H9 (cell line): Measurements from ENCODE around the gene CAMTA1. TPM values are rescaled to one million over a fixed set of nuclear protein-coding genes. Genes with fewer than 3 reads are reported as not detected.

ENCODE experiments used
- DNase-seq: peaks from one replicate; pipeline ENCODE4 v3.0.0-alpha.2; 2017
- H2AFZ ChIP-seq: one replicate; pipeline ENCODE4 v1.6.1; 2013; ENCODE audit warnings: mild to moderate bottlenecking, low read length, control low read depth, moderate library complexity
- H2AK5ac ChIP-seq: 2 replicates; pipeline ENCODE4 v1.6.1; 2013; ENCODE audit warnings: low read length, control low read depth, mixed read lengths; ENCODE audit not compliant: insufficient read length
- H2BK120ac ChIP-seq: one replicate; pipeline ENCODE4 v1.6.1; 2013; ENCODE audit warnings: low read depth, mild to moderate bottlenecking, low read length, control low read depth, inconsistent platforms; ENCODE audit not compliant: poor library complexity, severe bottlenecking
- H2BK12ac ChIP-seq: 2 replicates; pipeline ENCODE4 v1.6.1; 2013; ENCODE audit warnings: low read length, control low read depth, mixed read lengths, low read depth; ENCODE audit not compliant: insufficient read length
- H2BK15ac ChIP-seq: 2 replicates; pipeline ENCODE4 v1.6.1; 2013; ENCODE audit warnings: low read depth, low read length, control low read depth
- H2BK20ac ChIP-seq: one replicate; pipeline ENCODE4 v1.6.1; 2013; ENCODE audit warnings: low read depth, mild to moderate bottlenecking, low read length, control low read depth, inconsistent platforms; ENCODE audit not compliant: poor library complexity, severe bottlenecking
- H2BK5ac ChIP-seq: 2 replicates; pipeline ENCODE4 v1.6.1; 2013; ENCODE audit warnings: low read length, control low read depth, mixed read lengths; ENCODE audit not compliant: insufficient read length
- H3K14ac ChIP-seq: 2 replicates; pipeline ENCODE4 v1.6.1; 2013; ENCODE audit warnings: low read length, control low read depth; ENCODE audit not compliant: insufficient read depth
- H3K18ac ChIP-seq: 2 replicates; pipeline ENCODE4 v1.6.1; 2013; ENCODE audit warnings: low read depth, mild to moderate bottlenecking, mixed read lengths, low read length, control low read depth; ENCODE audit not compliant: insufficient read length
- H3K23ac ChIP-seq: 2 replicates; pipeline ENCODE4 v1.6.1; 2013; ENCODE audit warnings: low read length, control low read depth, mixed read lengths, low read depth; ENCODE audit not compliant: insufficient read length
- H3K23me2 ChIP-seq: 2 replicates; pipeline ENCODE4 v1.6.1; 2013; ENCODE audit warnings: low read depth, mild to moderate bottlenecking, mixed read lengths, low read length, control low read depth; ENCODE audit not compliant: insufficient read length, poor library complexity, severe bottlenecking
- H3K27ac ChIP-seq: 2 replicates; pipeline ENCODE4 v1.5.1; 2013; ENCODE audit warnings: low read length, control low read depth, mixed read lengths, low read depth; ENCODE audit not compliant: insufficient read length
- H3K27me3 ChIP-seq: 2 replicates; pipeline ENCODE4 v1.6.1; 2013; ENCODE audit warnings: low read length, control low read depth, inconsistent platforms; ENCODE audit not compliant: insufficient read depth
- H3K4ac ChIP-seq: 2 replicates; pipeline ENCODE4 v1.6.1; 2013; ENCODE audit warnings: low read depth, mild to moderate bottlenecking, control low read depth, inconsistent platforms, low read length, moderate library complexity
- H3K4me1 ChIP-seq: 2 replicates; pipeline ENCODE4 v1.6.1; 2013; ENCODE audit warnings: low read length, control low read depth, inconsistent platforms; ENCODE audit not compliant: insufficient read depth
- H3K4me2 ChIP-seq: 2 replicates; pipeline ENCODE4 v1.6.1; 2013; ENCODE audit warnings: low read length, control low read depth, mixed read lengths; ENCODE audit not compliant: insufficient read length, insufficient read depth
- H3K56ac ChIP-seq: 2 replicates; pipeline ENCODE4 v1.6.1; 2013; ENCODE audit warnings: low read depth, mild to moderate bottlenecking, mixed read lengths, low read length, control low read depth; ENCODE audit not compliant: insufficient read length
- H3K79me1 ChIP-seq: 2 replicates; pipeline ENCODE4 v1.6.1; 2013; ENCODE audit warnings: low read depth, mild to moderate bottlenecking, moderate library complexity, low read length, control low read depth, inconsistent platforms; ENCODE audit not compliant: insufficient read depth, poor library complexity, severe bottlenecking
- H3K79me2 ChIP-seq: 2 replicates; pipeline ENCODE4 v1.6.1; 2013; ENCODE audit warnings: low read length, control low read depth, inconsistent platforms; ENCODE audit not compliant: insufficient read depth
- H3K9ac ChIP-seq: 2 replicates; pipeline ENCODE4 v1.6.1; 2013; ENCODE audit warnings: low read length, control low read depth, mixed read lengths; ENCODE audit not compliant: insufficient read length; ENCODE audit errors: extremely low read depth
- H3K9me3 ChIP-seq: one replicate; pipeline ENCODE4 v1.6.1; 2013; ENCODE audit warnings: low read depth, low read length, inconsistent platforms; ENCODE audit not compliant: control insufficient read depth
- H3T11ph ChIP-seq: one replicate; pipeline ENCODE4 v1.6.1; 2013; ENCODE audit warnings: mild to moderate bottlenecking, low read length, control low read depth, inconsistent platforms
- H4K20me1 ChIP-seq: one replicate; pipeline ENCODE4 v1.6.1; 2013; ENCODE audit not compliant: control insufficient read depth, insufficient read length, insufficient read depth
- H4K5ac ChIP-seq: 2 replicates; pipeline ENCODE4 v1.6.1; 2013; ENCODE audit warnings: low read depth, mild to moderate bottlenecking, mixed read lengths, low read length, control low read depth; ENCODE audit not compliant: insufficient read length
- H4K8ac ChIP-seq: replicated peaks from 2 replicates; pipeline ENCODE4 v1.6.1; 2013; ENCODE audit warnings: low read length, control low read depth, mixed read lengths, low read depth; ENCODE audit not compliant: insufficient read length
- H4K91ac ChIP-seq: 2 replicates; pipeline ENCODE4 v1.6.1; 2013; ENCODE audit warnings: low read depth, mild to moderate bottlenecking, moderate library complexity, mixed read lengths, low read length, control low read depth; ENCODE audit not compliant: insufficient read length
- H3K27ac Mint-ChIP-seq, 3 experiments: 2 replicates in 2 of 3; 3 replicates in 1 of 3; pipeline ENCODE4 v1.8.0; 2020 to 2021; ENCODE audit warnings: mixed read lengths in 3 of 3, mild to moderate bottlenecking in 1 of 3, moderate library complexity in 1 of 3
- H3K27me3 Mint-ChIP-seq: 2 replicates; pipeline ENCODE4 v1.8.0; 2021; ENCODE audit warnings: low read depth, mild to moderate bottlenecking, moderate library complexity, mixed read lengths
- H3K36me3 Mint-ChIP-seq, 3 experiments: 2 replicates in 2 of 3; 3 replicates in 1 of 3; pipeline ENCODE4 v1.8.0; 2020 to 2021; ENCODE audit warnings: low read depth in 3 of 3, mixed read lengths in 3 of 3; ENCODE audit not compliant: insufficient read depth in 1 of 3
- H3K4me1 Mint-ChIP-seq, 2 experiments: 2 replicates each; pipeline ENCODE4 v1.8.0; 2020; ENCODE audit warnings: mixed read lengths in 2 of 2
- H3K4me3 Mint-ChIP-seq, 2 experiments: 2 replicates in 1 of 2; 3 replicates in 1 of 2; pipeline ENCODE4 v1.8.0; 2020 to 2021; ENCODE audit warnings: mild to moderate bottlenecking in 2 of 2, mixed read lengths in 2 of 2, moderate library complexity in 1 of 2
- H3K9me3 Mint-ChIP-seq, 2 experiments: 2 replicates in 1 of 2; 3 replicates in 1 of 2; pipeline ENCODE4 v1.8.0; 2020; ENCODE audit warnings: mild to moderate bottlenecking in 2 of 2, mixed read lengths in 2 of 2, moderate library complexity in 1 of 2
- CTCF ChIP-seq: fragments of 200-600 bp; sonication (generic); conservative IDR thresholded peaks from 3 replicates; pipeline ENCODE4 v1.8.0; 2021; ENCODE audit warnings: antibody characterized with exemption, mild to moderate bottlenecking
- WGBS: extraction: QIAGEN DNeasy Blood & Tissue Kit; methylation state at CpG from one replicate; pipeline ENCODE4 v1.1.7; 2013; ENCODE audit warnings: missing lambda C conversion rate, low lambda C conversion rate, mixed read lengths; ENCODE audit not compliant: insufficient read length; ENCODE audit errors: extremely low coverage; 5-methylcytosine and 5-hydroxymethylcytosine counted together
- total RNA-seq: library from RNA; stranded (reverse); gene quantifications from 2 replicates; pipeline ENCODE4 v1.2.1, GENCODE V29; 2021

Gene CAMTA1
- total RNA-seq, 1 experiment from 2014 or later = 115 TPM

GRCh38 chr1:6962996-6963911 lies 178.0 kb downstream of the CAMTA1 start:
- no peak overlapping the region for H4K5ac ChIP-seq
- H2AFZ ChIP-seq = no peak overlapping the region
- H2BK15ac ChIP-seq = no peak overlapping the region
- no peak overlapping the region for H2BK20ac ChIP-seq
- DNase-seq = peak; percentile 99
- no peak overlapping the region for H2BK120ac ChIP-seq
- no peak overlapping the region for H3T11ph ChIP-seq
- peak overlapping the region; percentile 70 to 85 for H3K4me3 Mint-ChIP-seq
- peak overlapping the region; percentile 53 for H3K4me2 ChIP-seq
- H4K20me1 ChIP-seq = no peaks in the 10 kb centered on the region
- WGBS = no CpG with 5 or more reads among the region's 41 CpGs
- H3K18ac ChIP-seq = no peak overlapping the region
- H3K56ac ChIP-seq = no peak overlapping the region
- TF ChIP-seq CTCF = no peak; the same call in 2 of the 3 replicates
- no peak overlapping the region for H3K4ac ChIP-seq
- no peaks in the 10 kb centered on the region for H3K36me3 Mint-ChIP-seq
- no peak overlapping the region for H3K14ac ChIP-seq
- H3K4me1 Mint-ChIP-seq = peaks cover 41 to 50% of the 10 kb centered on the region in 2 experiments
- H3K23ac ChIP-seq = no peak overlapping the region
- no peak overlapping the region for H2AK5ac ChIP-seq
- H3K79me1 ChIP-seq = no peaks in the 10 kb centered on the region
- H2BK12ac ChIP-seq = no peak overlapping the region
- H3K9me3 ChIP-seq = no peaks in the 10 kb centered on the region
- H3K79me2 ChIP-seq = no peaks in the 10 kb centered on the region
- no peak overlapping the region for H4K8ac ChIP-seq
- peak overlapping the region in 2 of 3 experiments; percentile 62 to 81; a peak in 3 of 7 replicates for H3K27ac Mint-ChIP-seq
- H2BK5ac ChIP-seq = no peak overlapping the region
- H3K9me3 Mint-ChIP-seq = no peaks in the 10 kb centered on the region
- H3K27ac ChIP-seq = no peak overlapping the region
- no peak overlapping the region for H3K9ac ChIP-seq
- H3K27me3 ChIP-seq = no peaks in the 10 kb centered on the region
- no peak overlapping the region for H4K91ac ChIP-seq
- peaks cover 12% of the 10 kb centered on the region for H3K27me3 Mint-ChIP-seq
- H3K4me1 ChIP-seq = no peaks in the 10 kb centered on the region; the same call in 1 of the 2 replicates
- H3K23me2 ChIP-seq = peaks cover 10% of the 10 kb centered on the region
